Endothelial cell (in vitro differentiated cells): ENCODE data around the gene SYNJ2. TPM values are rescaled to one million over a fixed set of nuclear protein-coding genes. Genes with fewer than 3 reads are reported as not detected.

Source experiments
- DNase-seq: peaks from one replicate; pipeline ENCODE4 v3.0.0; 2021; ENCODE audit warnings: low spot score
- H3K27ac Mint-ChIP-seq: one replicate; pipeline ENCODE4 v1.8.0; 2021; ENCODE audit warnings: mixed read lengths, inconsistent platforms; ENCODE audit not compliant: unreplicated experiment
- H3K27me3 Mint-ChIP-seq: one replicate; pipeline ENCODE4 v1.8.0; 2021; ENCODE audit warnings: mild to moderate bottlenecking, moderate library complexity, mixed read lengths, inconsistent platforms; ENCODE audit not compliant: unreplicated experiment
- H3K36me3 Mint-ChIP-seq: one replicate; pipeline ENCODE4 v1.8.0; 2021; ENCODE audit warnings: mild to moderate bottlenecking, low read depth, mixed read lengths, inconsistent platforms; ENCODE audit not compliant: unreplicated experiment
- H3K4me1 Mint-ChIP-seq: one replicate; pipeline ENCODE4 v1.8.0; 2021; ENCODE audit warnings: mild to moderate bottlenecking, mixed read lengths, inconsistent platforms; ENCODE audit not compliant: unreplicated experiment
- H3K4me3 Mint-ChIP-seq: one replicate; pipeline ENCODE4 v1.8.0; 2021; ENCODE audit warnings: mild to moderate bottlenecking, mixed read lengths, inconsistent platforms; ENCODE audit not compliant: unreplicated experiment
- H3K9me3 Mint-ChIP-seq: one replicate; pipeline ENCODE4 v1.8.0; 2021; ENCODE audit warnings: mixed read lengths, inconsistent platforms; ENCODE audit not compliant: unreplicated experiment
- total RNA-seq: library from RNA; stranded (reverse); fragmentation: NEBNext Ultra II Directional; extraction: Animal tissue kit (Norgen Biotek cat#: 25700); gene quantifications from one replicate; pipeline ENCODE4 v1.2.1, GENCODE V29; 2021; ENCODE audit not compliant: unreplicated experiment
- TF ChIP-seq, protein P1 (sequence below): fragments of 200-600 bp; sonication (generic); IDR thresholded peaks from one replicate; pipeline ENCODE4 v1.5.0; 2021; ENCODE audit warnings: antibody characterized with exemption; ENCODE audit not compliant: unreplicated experiment

Gene SYNJ2
- total RNA-seq, 1 donor from 2014 or later: 33.7 TPM

DNA sequence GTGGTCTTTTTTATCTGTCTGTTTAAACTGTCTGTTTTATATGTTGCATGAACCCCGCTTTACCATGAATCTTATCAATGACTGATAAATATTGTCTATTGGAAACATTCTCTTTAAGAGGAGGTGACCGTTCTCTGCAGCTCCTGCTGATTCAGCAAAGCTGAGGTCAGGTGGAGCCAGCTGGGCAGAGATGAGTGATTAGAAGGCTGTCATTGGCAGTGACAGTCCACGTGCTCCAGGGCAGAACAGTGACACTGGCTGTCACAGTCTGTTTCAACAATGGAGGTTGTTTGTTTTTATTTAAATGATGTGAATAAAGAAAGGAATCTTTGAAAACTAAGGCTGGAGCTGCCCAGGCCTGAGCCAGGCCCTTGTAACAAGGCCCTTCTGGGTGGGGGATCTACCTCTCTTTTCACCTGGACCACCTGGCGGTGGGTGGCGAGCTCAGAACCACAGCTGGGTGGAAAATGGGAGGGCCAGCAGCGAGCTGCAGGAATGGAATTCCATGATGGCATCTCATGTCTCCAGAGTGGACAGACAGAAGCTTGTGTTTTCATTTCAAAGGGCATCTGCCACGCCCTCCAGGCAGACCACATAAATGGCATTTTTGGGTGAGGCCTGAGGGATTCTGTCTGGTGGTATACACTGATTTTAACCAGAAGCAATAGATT is 12.6 kb downstream of the SYNJ2 start:
- DNase-seq: no peak
- TF ChIP-seq, protein P1, sequence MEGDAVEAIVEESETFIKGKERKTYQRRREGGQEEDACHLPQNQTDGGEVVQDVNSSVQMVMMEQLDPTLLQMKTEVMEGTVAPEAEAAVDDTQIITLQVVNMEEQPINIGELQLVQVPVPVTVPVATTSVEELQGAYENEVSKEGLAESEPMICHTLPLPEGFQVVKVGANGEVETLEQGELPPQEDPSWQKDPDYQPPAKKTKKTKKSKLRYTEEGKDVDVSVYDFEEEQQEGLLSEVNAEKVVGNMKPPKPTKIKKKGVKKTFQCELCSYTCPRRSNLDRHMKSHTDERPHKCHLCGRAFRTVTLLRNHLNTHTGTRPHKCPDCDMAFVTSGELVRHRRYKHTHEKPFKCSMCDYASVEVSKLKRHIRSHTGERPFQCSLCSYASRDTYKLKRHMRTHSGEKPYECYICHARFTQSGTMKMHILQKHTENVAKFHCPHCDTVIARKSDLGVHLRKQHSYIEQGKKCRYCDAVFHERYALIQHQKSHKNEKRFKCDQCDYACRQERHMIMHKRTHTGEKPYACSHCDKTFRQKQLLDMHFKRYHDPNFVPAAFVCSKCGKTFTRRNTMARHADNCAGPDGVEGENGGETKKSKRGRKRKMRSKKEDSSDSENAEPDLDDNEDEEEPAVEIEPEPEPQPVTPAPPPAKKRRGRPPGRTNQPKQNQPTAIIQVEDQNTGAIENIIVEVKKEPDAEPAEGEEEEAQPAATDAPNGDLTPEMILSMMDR: no peak
- Mint-ChIP-seq H3K27ac (no peak overlapping the region), H3K9me3 (no peaks in the 10 kb centered on the region), H3K27me3 (peaks cover 2% of the 10 kb centered on the region), H3K4me1 (peaks cover 42% of the 10 kb centered on the region), H3K36me3 (peaks cover 13% of the 10 kb centered on the region), H3K4me3 (no peak overlapping the region)

DNA sequence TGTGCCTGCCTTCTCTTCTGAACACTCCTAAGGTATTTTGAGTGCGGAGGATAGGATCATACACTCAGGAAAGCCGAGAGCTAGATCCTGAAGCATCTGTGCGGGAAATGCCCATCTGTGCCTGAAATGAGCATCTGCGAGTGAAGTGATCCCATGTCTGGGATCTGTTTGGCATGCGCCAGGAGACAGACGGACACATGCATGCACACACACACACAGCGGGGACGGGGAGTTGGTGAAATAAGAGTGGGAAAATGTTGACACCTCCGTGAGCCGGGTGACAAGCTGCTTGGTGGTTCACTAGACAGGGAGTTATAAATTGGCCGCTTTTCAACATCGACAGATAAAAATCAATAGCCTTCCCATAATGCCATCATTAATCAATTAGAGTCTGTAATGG is 13.8 kb downstream of the SYNJ2 start:
- H3K4me1 Mint-ChIP-seq: peaks cover 39% of the 10 kb centered on the region
- DNase-seq: no peak
- H3K27ac Mint-ChIP-seq: no peak overlapping the region
- no peak overlapping the region for H3K4me3 Mint-ChIP-seq
- peaks cover 13% of the 10 kb centered on the region for H3K36me3 Mint-ChIP-seq
- no peaks in the 10 kb centered on the region for H3K9me3 Mint-ChIP-seq
- TF ChIP-seq, protein P1: no peak
- H3K27me3 Mint-ChIP-seq: peaks cover 2% of the 10 kb centered on the region

DNA sequence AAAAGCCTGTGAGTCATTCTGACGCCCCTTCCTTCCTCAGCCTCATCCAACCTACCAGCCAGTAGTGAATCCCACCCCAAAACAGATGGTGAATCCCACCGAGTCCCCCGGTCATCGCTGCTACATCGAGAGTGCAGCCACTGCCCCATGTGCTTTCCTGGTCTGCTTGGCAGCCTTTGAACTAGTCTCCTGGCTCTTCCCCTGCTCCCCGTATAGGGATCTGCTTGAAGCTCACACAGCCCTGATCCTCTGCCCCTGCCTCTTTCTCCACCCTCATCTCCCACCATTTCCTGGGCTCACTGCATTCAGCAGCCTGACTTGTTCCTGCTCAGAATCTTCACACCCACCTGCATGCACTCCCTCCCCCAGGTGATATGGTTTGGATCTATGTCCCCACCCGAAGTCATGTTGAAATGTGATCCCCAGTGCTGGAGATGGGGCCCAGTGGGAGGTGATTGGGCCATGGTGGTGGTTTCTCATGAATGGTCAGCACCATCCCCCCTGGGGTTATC is 14.6 kb downstream of the SYNJ2 start:
- Mint-ChIP-seq H3K27me3 (peaks cover 6% of the 10 kb centered on the region), H3K4me3 (no peak overlapping the region)
- TF ChIP-seq, protein P1: no peak

DNA sequence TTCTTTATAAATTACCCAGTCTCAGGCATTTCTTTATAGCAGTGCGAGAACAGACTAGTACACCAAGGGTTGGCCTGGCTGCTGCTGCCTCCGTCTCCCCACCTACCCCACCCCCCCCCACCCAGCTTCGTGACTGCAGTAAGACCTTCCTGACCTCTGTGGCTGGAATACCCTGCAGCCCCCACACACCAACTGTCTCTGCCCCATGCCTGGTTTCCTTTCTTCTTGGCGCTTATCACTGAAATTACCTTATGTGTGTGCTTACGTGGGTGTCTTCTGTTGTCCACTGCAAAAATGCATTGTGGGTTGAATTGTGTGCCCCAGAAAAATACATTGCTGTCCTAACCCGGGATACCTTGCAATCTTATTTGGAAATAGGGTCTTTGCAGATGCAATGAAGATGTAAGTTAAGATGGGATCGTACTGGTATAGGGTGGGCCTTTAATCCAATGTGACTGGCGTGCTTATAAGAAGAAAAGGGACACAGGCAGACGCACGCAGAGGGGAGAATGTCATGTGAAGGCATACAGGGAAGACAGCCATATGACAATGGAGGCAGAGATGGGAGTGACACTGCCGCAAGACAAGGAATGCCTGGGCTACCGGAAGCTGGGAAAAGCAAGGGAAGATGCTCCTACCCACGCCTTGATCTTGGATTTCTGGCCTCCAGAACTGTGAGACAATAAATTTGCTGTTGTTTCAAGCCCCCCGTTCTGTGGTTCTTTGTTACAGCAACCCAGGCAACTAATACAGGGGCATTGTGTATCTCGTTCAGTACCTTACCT is 15.4 kb downstream of the SYNJ2 start:
- TF ChIP-seq, protein P1: no peak
- no peak overlapping the region for H3K27ac Mint-ChIP-seq
- H3K4me3 Mint-ChIP-seq: no peak overlapping the region
- H3K9me3 Mint-ChIP-seq: no peaks in the 10 kb centered on the region
- no peak for DNase-seq
- peaks cover 18% of the 10 kb centered on the region for H3K36me3 Mint-ChIP-seq
- H3K27me3 Mint-ChIP-seq: peaks cover 8% of the 10 kb centered on the region
- peaks cover 41% of the 10 kb centered on the region for H3K4me1 Mint-ChIP-seq

More for the DNA sequence above, 14.6 kb downstream of the SYNJ2 start:
- no peaks in the 10 kb centered on the region for H3K9me3 Mint-ChIP-seq
- peaks cover 41% of the 10 kb centered on the region for H3K4me1 Mint-ChIP-seq
- no peak for DNase-seq
- H3K27ac Mint-ChIP-seq: no peak overlapping the region
- peaks cover 16% of the 10 kb centered on the region for H3K36me3 Mint-ChIP-seq
